GM19463 (cell line): ENCODE data around the gene HMGXB4.

Experiments used
- ATAC-seq: cut with Tn5 transposase; IDR thresholded peaks from one replicate; pipeline ENCODE4 v1.9.1; 2021; ENCODE audit warnings: mild to moderate bottlenecking, moderate library complexity; ENCODE audit not compliant: unreplicated experiment

Gene HMGXB4

GRCh38 chr22:35310556-35311550 lies 53.6 kb downstream of the HMGXB4 start:
- no peak for ATAC-seq

GRCh38 chr22:35311551-35311999 lies 54.3 kb downstream of the HMGXB4 start:
- no peak for ATAC-seq

DNA sequence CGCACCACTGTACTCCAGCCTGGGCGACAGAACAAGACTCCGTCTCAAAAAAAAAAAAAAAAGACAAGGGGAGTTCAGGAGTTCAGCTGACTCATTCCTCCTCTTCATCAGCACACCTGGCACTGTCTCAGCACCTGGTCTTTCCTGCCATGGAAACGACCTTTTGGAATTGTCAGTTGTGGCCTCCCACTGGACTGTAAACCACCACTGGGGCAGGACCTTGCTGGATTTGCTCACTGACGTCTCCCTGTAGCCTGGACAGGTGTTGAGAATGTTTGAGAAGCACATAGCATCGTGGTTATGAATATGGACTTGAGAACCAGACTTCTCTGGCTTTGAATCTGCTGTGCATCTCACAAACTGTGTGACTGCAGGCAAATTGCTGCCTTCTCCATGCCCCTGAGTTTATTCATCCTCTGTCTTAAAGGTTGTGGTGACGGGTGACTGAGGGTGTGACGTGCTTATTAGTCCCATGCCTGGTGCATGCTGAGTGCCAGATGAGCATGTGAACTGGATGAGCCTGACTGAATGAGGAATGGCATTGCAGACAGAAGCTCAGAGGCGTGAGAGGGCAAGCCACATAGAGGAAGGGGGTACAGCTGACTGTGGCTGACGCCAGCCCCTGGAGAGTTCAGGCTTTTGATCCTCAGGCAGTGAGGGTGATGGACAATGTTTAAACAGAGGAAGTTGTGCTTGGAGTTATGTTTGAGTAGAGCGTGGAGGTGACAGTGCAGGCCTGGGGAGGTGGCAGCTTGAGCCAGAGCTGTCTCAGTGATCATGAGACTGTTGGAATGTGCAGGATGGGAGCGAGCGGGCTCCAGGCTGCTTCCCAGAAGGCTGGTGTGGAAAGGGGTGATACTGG lies 55.1 kb downstream of the HMGXB4 start:
- no peak for ATAC-seq

DNA sequence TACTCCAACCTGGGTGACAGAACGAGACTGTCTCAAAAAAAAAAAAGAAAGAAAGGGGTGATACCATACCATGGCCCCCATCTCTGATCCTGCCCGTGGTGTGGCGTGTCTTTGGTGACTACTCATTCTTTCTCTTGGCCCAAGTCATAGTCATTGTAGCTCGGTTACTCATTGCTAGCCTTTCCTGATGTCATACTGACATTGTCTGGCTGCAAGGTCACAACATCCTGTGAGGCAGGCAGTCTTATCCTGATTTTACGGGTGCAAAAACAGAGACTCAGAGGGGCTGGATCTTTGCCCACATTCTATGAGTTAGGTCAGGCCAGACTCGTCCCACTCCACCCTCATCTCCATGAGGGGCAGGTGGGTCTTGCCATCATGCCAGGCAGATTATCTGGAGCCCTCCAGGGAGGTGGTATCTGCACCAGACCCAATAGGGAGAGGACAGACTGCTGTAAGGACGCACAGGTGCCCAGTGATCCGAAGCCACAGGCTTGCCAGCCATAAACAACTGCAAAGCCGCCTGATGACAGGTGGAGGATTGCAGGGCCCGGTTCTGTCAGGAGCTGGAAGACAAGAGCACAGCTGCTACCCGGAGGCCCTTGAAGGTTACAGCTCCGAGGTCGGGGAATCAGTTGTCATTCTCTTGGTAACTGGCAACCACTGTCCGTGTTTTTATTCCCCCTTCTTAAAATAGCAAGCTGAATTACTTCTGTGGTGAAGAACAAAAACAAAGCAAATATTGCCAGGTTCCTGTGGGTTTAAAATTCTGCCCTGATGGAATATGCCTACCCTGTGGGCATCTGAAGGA lies 56.2 kb downstream of the HMGXB4 start:
- no peak for ATAC-seq

- no peak for ATAC-seq
Measured at GRCh38 chr22:35314161-35314942, 57.1 kb downstream of the HMGXB4 start.

DNA sequence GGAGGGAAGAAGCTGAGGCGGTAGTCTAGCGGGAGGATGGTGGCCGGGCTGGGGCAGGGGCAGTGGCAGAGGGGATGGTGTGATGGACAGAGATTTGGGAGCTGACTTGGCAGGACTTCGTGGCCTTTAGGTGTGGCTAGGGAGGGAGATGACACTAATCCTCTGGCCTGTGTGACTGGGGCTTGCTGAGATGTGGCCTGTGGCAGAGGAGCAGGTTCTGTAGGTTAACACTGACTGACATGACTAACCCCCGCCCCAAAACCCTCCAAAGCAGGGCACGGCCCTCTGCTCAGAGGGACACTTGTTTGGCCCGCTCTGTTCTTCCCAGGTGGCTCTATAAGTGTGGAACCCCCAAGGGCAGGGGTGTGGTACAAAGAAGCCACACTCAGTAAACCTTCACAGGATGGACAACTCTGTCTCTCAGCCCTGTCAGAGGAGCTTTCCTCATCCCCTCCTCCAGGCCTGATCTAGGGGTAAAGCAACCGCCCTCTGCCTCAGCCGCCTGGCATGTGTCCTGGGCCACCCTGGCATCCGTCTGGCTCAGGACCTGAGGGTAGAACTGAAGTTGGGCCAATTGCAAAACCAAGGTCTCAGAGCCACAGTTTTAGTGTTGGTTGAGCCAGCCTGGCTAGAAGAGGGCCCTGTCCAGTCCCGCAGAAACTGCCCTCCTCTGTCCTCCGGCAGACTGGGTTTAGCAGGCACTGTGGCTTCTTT lies 58.0 kb downstream of the HMGXB4 start:
- ATAC-seq: no peak

DNA sequence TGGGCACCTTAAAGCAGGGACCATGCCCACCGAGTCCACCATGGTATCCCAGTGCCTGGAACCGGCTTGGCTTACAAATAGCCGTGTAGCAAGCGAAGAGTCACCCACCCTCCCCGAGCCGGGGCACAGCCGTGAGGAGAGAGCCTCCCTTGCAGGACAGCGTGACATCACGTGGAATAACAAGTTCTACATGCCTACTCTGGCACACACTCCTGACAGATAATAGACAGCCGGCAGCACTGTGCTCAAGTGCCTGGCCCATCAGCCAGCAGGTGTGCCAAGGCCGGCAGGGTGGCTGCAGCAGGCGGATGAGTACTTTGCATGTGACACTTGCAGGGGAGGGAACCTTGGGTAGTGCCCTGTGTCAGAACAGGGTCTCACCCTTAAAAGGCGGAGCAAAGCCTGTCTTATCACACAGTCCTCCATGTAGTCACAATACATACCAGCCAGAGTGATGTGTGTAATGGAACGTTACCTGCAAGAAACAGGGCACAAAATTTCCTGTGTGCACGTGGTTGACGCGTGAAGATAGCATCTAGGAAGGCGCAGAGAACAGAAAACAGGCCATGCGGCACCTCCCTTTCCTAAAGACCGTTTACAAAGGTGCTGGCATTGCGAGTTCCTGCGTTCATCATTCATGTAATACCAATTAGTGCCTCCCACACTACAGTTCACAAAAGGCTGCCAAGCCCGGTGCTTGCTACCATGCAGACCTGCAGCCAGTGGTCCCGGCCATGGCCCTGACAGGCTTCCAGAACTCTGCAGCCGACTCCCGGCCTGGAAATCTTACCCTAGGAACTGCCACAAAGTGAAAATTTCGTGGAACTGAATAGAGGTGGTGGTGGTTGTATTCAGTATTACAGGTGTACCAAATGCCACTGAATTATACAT lies 58.8 kb downstream of the HMGXB4 start:
- ATAC-seq: no peak

DNA sequence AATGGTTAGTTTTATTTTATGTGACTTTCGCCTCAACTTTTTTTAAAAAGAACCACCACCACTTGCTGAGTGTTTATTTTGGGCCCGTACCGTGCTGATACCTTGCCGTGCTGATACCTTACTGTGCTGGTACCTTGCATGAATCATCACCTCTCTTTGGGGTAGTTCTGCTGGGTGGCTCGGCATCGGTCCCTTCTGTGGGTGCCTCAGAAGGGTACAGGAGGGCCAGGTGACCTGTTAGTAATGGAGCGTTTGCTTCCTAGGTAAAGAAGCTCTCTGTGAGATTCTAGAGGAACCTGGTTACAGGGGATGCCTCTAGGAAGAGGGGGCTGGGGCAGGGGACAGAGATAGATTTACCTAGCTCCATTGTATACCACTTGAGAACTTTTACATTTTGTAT lies 59.5 kb downstream of the HMGXB4 start:
- no peak for ATAC-seq

GRCh38 chr22:35317680-35318290 lies 60.5 kb downstream of the HMGXB4 start:
- ATAC-seq: no peak

GRCh38 chr22:35318346-35319215 lies 61.3 kb downstream of the HMGXB4 start:
- no peak for ATAC-seq

DNA sequence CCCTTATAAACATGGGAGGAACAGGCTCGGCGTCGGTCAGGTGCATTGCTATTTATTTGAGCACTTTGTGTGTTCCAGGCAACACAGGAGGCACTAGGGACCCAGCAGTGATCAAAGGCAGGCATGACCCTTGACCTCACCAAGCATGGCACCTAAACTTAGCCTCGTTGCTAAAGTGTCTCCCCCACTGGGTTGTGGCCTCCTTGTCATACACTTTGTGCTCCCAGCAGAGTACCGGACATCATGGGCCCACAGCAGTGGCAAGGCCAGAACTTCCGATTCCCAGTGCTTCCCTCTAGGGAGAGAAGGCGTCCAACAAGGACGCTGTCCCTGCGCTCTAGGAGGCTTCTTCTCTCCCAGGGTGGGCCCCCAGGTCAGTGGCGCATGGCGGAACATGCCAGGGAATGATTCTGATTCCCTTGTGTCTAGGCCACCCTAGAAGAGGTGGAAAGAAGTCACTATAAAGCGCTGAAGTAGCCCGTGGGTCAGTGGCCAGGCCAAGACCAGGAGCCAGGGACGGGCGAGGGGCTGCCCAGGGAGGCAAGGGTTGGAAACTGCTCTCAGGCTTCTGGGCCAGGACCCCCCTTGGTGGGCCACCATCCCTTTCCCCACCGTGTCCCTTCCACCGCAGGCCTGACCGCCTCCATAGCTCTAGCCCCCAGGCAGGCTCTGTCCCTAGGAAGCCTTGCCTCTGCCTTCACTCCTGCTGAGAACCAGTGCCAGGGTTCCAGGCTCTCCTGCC lies 62.1 kb downstream of the HMGXB4 start:
- no peak for ATAC-seq

DNA sequence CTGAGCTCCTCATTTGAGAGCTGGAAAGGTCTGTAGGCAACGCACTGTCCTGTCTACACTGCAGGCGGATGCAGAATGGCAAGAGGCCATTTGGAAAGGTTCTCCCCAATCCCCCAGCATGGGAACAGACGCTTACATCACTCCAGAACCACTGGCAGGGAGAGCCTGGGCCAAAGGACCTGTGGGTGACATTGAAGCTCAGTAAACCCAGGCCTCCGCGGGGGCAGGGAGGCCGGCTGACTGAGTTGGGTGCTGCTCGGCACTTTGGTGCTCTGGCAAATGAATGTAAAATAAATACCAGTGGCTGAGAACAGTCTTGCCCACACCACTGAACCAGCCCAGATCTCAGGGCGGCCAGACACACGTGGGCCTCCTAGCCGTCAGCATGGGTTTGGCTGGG lies 64.8 kb downstream of the HMGXB4 start:
- ATAC-seq: no peak

- ATAC-seq: no peak
Measured at GRCh38 chr22:35322893-35323292, 65.6 kb downstream of the HMGXB4 start.

DNA sequence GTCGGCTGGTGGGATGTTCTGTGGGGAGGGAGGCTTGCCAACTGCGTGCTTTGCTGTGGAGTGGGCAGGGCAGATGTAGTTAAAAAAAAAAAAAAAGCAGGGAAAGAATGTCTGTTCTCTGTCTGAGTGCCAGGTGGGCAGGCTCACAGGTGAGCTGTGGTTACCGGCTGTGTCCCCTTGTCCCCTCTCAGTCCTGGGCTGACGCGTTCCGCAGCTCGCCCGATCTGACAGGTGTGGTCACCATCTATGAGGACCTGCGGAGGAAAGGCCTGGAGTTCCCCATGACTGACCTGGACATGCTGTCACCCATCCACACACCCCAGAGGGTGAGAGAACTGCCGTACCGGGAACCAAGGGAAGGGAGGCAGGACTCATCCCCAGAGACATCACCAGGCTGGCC lies 66.0 kb downstream of the HMGXB4 start:
- no peak for ATAC-seq

DNA sequence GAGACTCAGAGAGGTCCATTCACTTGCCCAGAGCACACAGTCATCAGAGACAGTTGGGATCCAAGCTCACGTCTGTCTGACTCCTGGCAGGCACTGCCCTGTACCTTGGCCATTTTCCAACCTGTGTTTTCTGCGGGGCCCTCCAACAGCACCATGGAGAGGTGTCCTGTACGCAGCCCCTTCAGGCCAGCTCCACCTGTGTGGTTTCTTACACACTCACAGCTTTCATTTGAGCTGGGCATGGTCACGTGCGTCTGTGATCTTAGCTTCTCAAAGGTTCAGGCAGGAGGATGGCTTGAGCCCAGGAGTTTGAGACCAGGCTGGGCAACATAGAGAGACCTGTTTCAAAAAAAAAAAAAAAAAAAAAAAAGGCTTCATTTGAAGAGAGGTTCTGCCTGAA lies 66.8 kb downstream of the HMGXB4 start:
- ATAC-seq: no peak

GRCh38 chr22:35324762-35325161 lies 67.5 kb downstream of the HMGXB4 start:
- no peak for ATAC-seq
